ENCODE data around the gene MRPS10. TPM values are rescaled to one million over a fixed set of nuclear protein-coding genes. Genes with fewer than 3 reads are reported as not detected.

The MRPS10 gene
- total RNA-seq, 2 experiments from 2014 or later: 28.4 to 32.8 TPM

DNA sequence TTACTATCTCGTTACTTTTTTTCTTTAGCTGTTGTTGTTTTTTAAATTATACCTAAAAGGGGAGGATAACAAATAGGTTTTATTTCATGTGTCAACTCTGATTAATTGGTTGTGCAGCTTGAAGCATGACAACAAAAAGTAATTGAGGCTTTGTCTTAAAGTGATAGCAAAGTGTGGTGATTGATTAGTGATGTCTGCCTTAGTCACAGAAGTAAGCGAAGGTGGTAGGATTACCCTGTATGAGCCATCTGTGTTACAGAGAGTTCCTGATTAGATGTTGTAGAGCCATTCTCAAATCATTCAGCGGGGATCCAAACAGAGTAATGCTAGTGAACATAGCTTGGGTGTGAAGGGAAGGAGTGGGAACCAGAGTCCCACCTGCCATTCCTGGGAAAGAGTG is 14.4 kb upstream of the MRPS10 start:
- DNase-seq: no peak
- no peak overlapping the region for H3K27ac Mint-ChIP-seq
- peaks cover 7% of the 10 kb centered on the region for H3K4me1 Mint-ChIP-seq
- peaks cover 33% of the 10 kb centered on the region for H3K36me3 Mint-ChIP-seq (ENCODE audit: low read depth)
- no peaks in the 10 kb centered on the region for H3K27me3 Mint-ChIP-seq
- no peak overlapping the region for H3K4me3 Mint-ChIP-seq
- POLR2A ChIA-PET: no interaction called here
- CTCF ChIA-PET: interaction anchor here (1.5 kb wide), 1 partner anchor 315 kb away, joined by 8 read pairs; no protein-coding TSS in a partner anchor
- no peaks in the 10 kb centered on the region for H3K9me3 Mint-ChIP-seq

DNA sequence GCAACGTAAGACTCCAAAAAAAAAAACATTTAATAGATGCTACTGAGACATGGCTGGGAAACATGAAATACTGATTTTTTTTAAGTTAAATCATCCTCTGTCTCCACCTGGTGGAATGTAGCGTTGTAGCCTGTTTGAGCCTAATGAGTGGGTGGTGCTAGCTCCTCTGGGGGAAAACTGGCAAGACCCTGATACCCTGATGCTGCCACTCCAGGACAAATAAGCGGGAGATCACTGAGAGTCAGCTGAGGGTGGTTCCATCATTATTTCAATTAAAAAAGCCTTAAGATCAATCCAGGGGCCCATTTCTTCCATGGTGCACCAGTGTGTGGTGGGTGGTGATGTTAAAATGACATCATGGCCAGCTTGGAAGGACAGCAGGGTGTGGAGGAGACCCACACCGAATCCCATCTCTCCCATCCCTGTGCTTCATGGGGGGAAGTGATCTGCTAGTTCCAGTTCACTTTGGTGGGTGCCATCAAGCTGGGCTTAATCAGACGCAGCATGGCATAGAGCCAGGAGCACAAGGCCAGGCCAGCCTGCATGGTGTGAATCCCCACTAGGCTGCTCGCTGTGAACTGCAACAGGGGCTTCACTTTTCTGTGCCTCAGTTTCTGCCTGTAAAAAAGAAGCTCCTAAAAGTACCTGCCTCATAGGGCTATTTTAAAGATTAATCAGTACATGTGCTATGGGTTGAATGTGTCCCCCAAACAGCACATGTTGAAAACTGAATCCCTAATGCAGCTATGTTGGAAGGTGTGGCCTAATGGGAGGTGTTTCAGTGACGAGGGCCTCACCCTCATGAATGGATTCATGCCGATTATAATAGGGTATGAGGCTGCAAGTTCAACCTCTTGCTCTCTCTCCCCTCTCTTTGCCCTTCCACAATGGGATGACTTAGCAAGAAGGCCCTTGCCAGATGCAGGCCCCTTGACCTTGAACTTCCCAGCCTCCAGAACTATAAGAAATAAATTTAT is 13.0 kb upstream of the MRPS10 start:
- Mint-ChIP-seq H3K36me3 (ENCODE audit: low read depth) (peaks cover 26% of the 10 kb centered on the region), H3K27ac (no peak overlapping the region)
- DNase-seq: no peak

DNA sequence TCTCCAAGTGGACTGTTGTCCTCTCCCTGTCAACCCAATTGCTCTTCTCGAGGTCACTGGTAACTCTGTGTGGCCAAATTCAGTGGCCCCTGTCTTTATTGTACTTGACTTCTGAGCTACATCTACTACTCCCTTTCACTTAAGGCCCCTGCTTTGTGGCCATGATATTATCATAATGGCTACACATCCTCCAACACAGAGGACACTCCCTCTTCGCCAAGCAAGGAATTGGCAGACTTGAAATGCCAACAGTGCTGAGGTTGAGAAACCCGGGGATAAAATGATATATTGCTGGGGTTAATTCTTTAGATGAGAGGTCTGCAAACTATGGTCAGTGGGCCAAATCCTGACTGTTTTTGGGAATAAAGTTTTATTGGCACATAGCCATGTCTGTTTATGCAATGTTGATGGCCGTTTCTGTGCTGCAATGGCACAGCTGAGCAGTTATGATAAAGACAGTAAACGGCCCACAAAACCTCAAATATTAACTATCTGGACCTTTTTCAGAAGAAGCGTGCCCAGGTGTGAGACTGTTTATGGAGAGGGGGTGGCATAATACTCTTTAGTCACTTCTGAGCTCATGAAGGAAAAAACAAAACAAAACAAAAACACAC is 12.0 kb upstream of the MRPS10 start:
- ChIA-PET POLR2A (no interaction called here), CTCF (interaction anchor here (0.7 to 1.4 kb wide), 2 partner anchors 178 to 318 kb away, joined by 3 to 6 read pairs; no protein-coding TSS in a partner anchor)
- no peak overlapping the region for H3K27ac Mint-ChIP-seq

More for the DNA sequence above, 13.0 kb upstream of the MRPS10 start:
- no peaks in the 10 kb centered on the region for H3K4me1 Mint-ChIP-seq
- no peaks in the 10 kb centered on the region for H3K27me3 Mint-ChIP-seq
- POLR2A ChIA-PET: no interaction called here
- no peak overlapping the region for H3K4me3 Mint-ChIP-seq
- H3K9me3 Mint-ChIP-seq: no peaks in the 10 kb centered on the region
- CTCF ChIA-PET: interaction anchor here (0.7 to 1.4 kb wide), 3 partner anchors 16 to 317 kb away, joined by 3 to 6 read pairs (median 3); no protein-coding TSS in a partner anchor

GRCh38 chr6:42228305-42228704 is 10.6 kb upstream of the MRPS10 start:
- no peak for DNase-seq
- no peaks in the 10 kb centered on the region for H3K27me3 Mint-ChIP-seq
- ChIA-PET CTCF (no interaction called here), POLR2A (no interaction called here)
- no peak overlapping the region for H3K27ac Mint-ChIP-seq
- H3K36me3 Mint-ChIP-seq (ENCODE audit: low read depth): peaks cover 21% of the 10 kb centered on the region
- H3K4me3 Mint-ChIP-seq: no peak overlapping the region
- peaks cover 10% of the 10 kb centered on the region for H3K4me1 Mint-ChIP-seq
- H3K9me3 Mint-ChIP-seq: no peaks in the 10 kb centered on the region

More for the DNA sequence above, 12.0 kb upstream of the MRPS10 start:
- no peak overlapping the region for H3K4me3 Mint-ChIP-seq
- peaks cover 4% of the 10 kb centered on the region for H3K4me1 Mint-ChIP-seq
- H3K36me3 Mint-ChIP-seq (ENCODE audit: low read depth): peaks cover 24% of the 10 kb centered on the region
- DNase-seq: no peak
- no peaks in the 10 kb centered on the region for H3K27me3 Mint-ChIP-seq
- H3K9me3 Mint-ChIP-seq: no peaks in the 10 kb centered on the region

GRCh38 chr6:42227173-42227850 is 9.7 kb upstream of the MRPS10 start:
- ChIA-PET CTCF (interaction anchor here (1.1 to 3.3 kb wide), 2 partner anchors 10 to 320 kb away, joined by 3 to 15 read pairs; no protein-coding TSS in a partner anchor), POLR2A (no interaction called here)
- Mint-ChIP-seq H3K27ac (no peak overlapping the region), H3K4me3 (no peak overlapping the region), H3K9me3 (no peaks in the 10 kb centered on the region), H3K4me1 (peaks cover 10% of the 10 kb centered on the region), H3K36me3 (ENCODE audit: low read depth) (peaks cover 18% of the 10 kb centered on the region), H3K27me3 (no peaks in the 10 kb centered on the region)
- DNase-seq: no peak

DNA sequence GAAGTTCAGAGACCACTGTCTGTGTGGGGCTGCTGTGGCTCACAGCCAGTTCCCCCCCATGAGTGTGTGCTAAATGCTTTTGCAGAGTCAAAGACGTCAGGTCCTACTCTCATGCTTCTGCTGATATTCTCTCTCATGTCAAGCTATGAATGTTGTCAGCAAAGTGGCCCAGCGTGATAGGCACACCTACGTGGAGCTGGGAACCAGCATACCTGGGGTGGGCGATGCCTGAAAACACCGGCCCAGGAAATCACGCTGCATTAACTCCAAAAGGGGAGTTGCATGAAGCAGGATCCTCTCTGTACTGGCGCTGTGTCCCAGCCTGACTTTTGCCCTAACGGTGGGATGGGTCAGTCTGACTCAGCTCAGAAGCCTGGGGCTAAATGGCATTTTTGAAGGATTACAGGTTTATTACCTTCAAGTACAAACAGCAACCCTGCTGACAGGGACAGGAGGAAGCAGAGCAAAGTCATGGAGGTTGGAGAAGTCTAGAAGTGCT is 9.0 kb upstream of the MRPS10 start:
- H3K4me3 Mint-ChIP-seq: no peak overlapping the region
- ChIA-PET CTCF (interaction anchor here (1.1 to 3.3 kb wide), 3 partner anchors 10 to 321 kb away, joined by 3 to 15 read pairs (median 9); no protein-coding TSS in a partner anchor), POLR2A (no interaction called here)
- H3K27me3 Mint-ChIP-seq: no peaks in the 10 kb centered on the region
- H3K36me3 Mint-ChIP-seq (ENCODE audit: low read depth): peaks cover 12% of the 10 kb centered on the region
- no peak for DNase-seq
- H3K27ac Mint-ChIP-seq: no peak overlapping the region
- H3K9me3 Mint-ChIP-seq: no peaks in the 10 kb centered on the region
- H3K4me1 Mint-ChIP-seq: peaks cover 10% of the 10 kb centered on the region

GRCh38 chr6:42226161-42226611 is 8.5 kb upstream of the MRPS10 start:
- H3K9me3 Mint-ChIP-seq: no peaks in the 10 kb centered on the region

DNA sequence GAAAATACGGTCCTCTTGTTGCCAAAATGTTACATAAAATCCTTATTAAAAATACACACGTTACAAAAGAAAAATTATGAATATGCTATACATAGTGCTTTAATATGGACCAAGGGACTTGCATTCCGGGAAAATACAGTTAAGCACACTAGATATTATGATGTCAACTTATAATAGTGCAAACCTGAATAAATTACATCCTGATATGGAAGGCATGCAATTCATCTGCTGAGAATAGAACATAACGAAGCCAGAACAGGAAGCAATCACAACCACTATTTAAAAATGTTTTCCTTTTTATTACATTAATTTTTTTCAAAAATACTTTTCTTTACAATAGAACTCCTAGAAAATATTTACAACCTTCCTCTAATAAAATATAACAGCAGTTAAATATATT is 7.8 kb upstream of the MRPS10 start:
- Mint-ChIP-seq H3K36me3 (ENCODE audit: low read depth) (peaks cover 12% of the 10 kb centered on the region), H3K4me3 (no peak overlapping the region), H3K4me1 (peaks cover 12% of the 10 kb centered on the region), H3K9me3 (no peaks in the 10 kb centered on the region), H3K27me3 (no peaks in the 10 kb centered on the region), H3K27ac (no peak overlapping the region)
- CTCF ChIA-PET: interaction anchor here (0.7 to 3.3 kb wide), 3 partner anchors 11 to 322 kb away, joined by 3 to 15 read pairs (median 9); no protein-coding TSS in a partner anchor
- no peak for DNase-seq
- POLR2A ChIA-PET: interaction anchor here (1.3 kb wide), 1 partner anchor 338 kb away, joined by 4 read pairs; the partner anchor contains the start of gene UBR2

More at GRCh38 chr6:42226161-42226611, 8.5 kb upstream of the MRPS10 start:
- peaks cover 10% of the 10 kb centered on the region for H3K4me1 Mint-ChIP-seq
- H3K36me3 Mint-ChIP-seq (ENCODE audit: low read depth): peaks cover 12% of the 10 kb centered on the region
- DNase-seq: no peak
- ChIA-PET POLR2A (no interaction called here), CTCF (interaction anchor here (1.1 to 3.3 kb wide), 3 partner anchors 9 to 321 kb away, joined by 3 to 15 read pairs (median 9); no protein-coding TSS in a partner anchor)
- H3K27ac Mint-ChIP-seq: no peak overlapping the region
- H3K4me3 Mint-ChIP-seq: no peak overlapping the region
- no peaks in the 10 kb centered on the region for H3K27me3 Mint-ChIP-seq

- Mint-ChIP-seq H3K36me3 (ENCODE audit: low read depth) (peaks cover 12% of the 10 kb centered on the region), H3K4me3 (no peak overlapping the region), H3K9me3 (no peaks in the 10 kb centered on the region), H3K27me3 (no peaks in the 10 kb centered on the region), H3K4me1 (peaks cover 12% of the 10 kb centered on the region), H3K27ac (peak overlapping the region; percentile 47)
- ChIA-PET CTCF (interaction anchor here (0.7 to 3.3 kb wide), 3 partner anchors 10 to 323 kb away, joined by 3 to 15 read pairs (median 9); no protein-coding TSS in a partner anchor), POLR2A (interaction anchor here (1.3 kb wide), 1 partner anchor 339 kb away, joined by 4 read pairs; the partner anchor contains the start of gene UBR2)
- no peak for DNase-seq
Measured at GRCh38 chr6:42225029-42225339, 7.3 kb upstream of the MRPS10 start.

GRCh38 chr6:42224222-42225028 is 6.8 kb upstream of the MRPS10 start:
- Mint-ChIP-seq H3K27ac (peak overlapping the region; percentile 69), H3K27me3 (no peaks in the 10 kb centered on the region), H3K9me3 (no peaks in the 10 kb centered on the region), H3K4me3 (no peak overlapping the region), H3K36me3 (ENCODE audit: low read depth) (peaks cover 11% of the 10 kb centered on the region), H3K4me1 (peaks cover 12% of the 10 kb centered on the region)
- no peak for DNase-seq
- CTCF ChIA-PET: interaction anchor here (0.6 to 3.3 kb wide), 4 partner anchors 10 to 324 kb away, joined by 3 to 15 read pairs (median 6); no protein-coding TSS in a partner anchor
- POLR2A ChIA-PET: interaction anchor here (1.3 kb wide), 1 partner anchor 339 kb away, joined by 4 read pairs; the partner anchor contains the start of gene UBR2

DNA sequence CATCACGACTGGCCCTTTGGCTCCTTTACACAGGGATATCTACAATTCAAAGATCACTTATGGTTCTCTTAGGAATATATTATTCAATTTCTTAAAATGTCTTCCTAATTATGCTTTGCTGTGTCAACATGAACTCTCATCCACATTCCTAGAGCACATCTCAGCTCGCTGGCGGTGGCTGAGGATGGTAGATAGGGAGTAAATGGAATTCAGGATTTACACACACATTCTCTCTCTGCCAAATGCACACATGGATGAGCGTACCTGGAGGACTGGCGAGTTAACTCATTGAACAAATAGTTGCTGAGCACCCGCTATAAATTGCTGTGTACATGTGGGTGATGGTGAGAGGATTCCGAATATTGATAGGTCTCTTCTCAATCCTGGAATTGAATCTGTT is 4.8 kb upstream of the MRPS10 start:
- DNase-seq: no peak
- CTCF ChIA-PET: interaction anchor here (1.0 to 3.3 kb wide), 2 partner anchors 8 to 325 kb away, joined by 3 to 9 read pairs; no protein-coding TSS in a partner anchor
- Mint-ChIP-seq H3K4me1 (peaks cover 18% of the 10 kb centered on the region), H3K36me3 (ENCODE audit: low read depth) (peaks cover 4% of the 10 kb centered on the region), H3K27me3 (no peaks in the 10 kb centered on the region), H3K9me3 (no peaks in the 10 kb centered on the region), H3K4me3 (no peak overlapping the region), H3K27ac (no peak overlapping the region)
- POLR2A ChIA-PET: interaction anchor here (0.8 kb wide), 1 partner anchor 196 kb away, joined by 3 read pairs; no protein-coding TSS in a partner anchor

All from activated CD4-positive, alpha-beta memory T cell treated with anti-CD3 and anti-CD28 coated beads, Interleukin-2, amount 10 ng/mL, durations not matched to agents 7 days and 5 days (primary cell).